Measurements from ENCODE around the gene FLNA. TPM values are rescaled to one million over a fixed set of nuclear protein-coding genes. Genes with fewer than 3 reads are reported as not detected.
A peak's percentile ranks its signal among the peaks of the same experiment; 100 is the strongest.
"Not testable (repeated sequence)": the region's sequence is repeated elsewhere in the genome, so short reads cannot be mapped to it uniquely, and the experiment has no call there.

Gene FLNA
- polyA plus RNA-seq, 4 donors: 393 to 586 (median 423) TPM

DNA sequence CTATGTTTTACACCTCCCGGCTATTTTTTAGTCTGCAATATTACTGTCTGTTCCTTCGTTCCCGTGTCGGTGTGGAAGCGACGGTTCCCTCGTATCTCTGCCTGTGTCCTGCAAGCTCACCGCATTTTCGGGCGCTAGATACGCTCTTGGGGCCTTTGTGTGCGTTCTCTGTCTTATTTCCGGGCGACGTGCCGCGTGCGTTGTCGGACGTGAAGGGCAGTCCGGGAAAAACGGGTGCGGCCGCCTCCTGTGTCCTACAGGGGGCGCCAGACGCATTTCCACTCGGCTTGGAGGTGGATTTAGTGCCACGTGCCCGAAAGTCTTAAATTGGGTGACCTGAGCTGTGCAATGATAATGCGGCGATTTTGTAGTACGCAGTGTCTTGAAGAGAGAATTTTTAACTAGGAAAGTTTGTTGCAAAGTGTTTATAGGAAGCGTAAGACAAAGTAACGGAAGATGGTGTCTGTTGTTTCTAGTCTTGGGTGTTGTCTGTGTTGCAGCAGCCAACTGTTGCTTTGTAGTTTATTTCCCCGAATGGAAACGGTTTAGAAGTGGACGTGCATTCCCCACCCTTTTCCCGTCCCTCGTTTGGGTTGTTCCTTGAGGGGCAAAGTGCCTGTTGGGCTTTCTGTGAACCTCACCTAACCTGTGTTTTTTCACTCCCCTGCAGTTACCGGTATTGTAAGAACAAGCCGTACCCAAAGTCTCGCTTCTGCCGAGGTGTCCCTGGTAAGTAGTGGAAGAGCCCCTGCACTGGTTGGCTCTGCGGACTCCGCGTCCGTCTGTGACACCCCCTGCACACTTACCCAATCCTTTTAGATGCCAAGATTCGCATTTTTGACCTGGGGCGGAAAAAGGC, 24.5 kb upstream of the FLNA start:
- no peak for DNase-seq (ENCODE audit: low read depth in 4 of 4, low spot score in 3 of 4)

DNA sequence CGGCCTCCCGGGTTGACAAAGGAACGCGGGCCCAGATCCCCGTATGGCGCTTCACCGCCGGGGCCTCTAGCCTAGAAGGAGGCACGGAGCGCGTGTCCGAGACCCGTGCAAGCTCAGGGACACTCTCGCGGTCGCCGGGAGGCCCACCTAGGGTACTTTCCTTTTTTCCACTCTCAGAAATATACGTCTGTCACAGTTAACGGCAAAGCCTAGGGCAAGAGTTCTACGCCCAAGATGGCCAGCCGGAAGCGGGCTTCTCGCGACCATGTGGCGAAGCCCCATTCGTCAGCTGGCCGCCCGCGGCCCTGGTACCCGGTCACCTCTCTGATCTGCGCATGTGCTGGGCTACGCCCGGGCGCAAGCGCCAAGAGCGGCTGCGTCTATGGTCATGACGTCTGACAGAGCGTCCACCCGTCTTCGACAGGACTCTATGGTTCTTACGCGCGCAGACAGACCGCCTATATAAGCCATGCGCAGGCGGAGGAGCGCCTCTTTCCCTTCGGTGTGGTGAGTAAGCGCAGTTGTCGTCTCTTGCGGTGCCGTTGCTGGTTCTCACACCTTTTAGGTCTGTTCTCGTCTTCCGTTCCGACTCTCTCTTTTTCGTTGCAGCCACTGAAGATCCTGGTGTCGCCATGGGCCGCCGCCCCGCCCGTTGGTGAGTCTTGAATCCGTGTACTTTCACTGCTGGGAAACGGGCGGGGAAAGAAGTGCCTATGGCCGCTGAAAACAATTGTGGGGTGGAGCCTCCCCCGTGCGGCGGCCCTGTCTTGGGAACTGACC, 23.6 kb upstream of the FLNA start, which contains the start of gene RPL10:
Gene RPL10 (plus strand): TSS at position 490 of the 780 bp plus-strand sequence. CDS start 143 bp downstream, at position 633.
- peak in 3 of 4 donors; percentile 82 to 83 (median 83) for DNase-seq (ENCODE audit: low read depth in 4 of 4, low spot score in 3 of 4)

DNA sequence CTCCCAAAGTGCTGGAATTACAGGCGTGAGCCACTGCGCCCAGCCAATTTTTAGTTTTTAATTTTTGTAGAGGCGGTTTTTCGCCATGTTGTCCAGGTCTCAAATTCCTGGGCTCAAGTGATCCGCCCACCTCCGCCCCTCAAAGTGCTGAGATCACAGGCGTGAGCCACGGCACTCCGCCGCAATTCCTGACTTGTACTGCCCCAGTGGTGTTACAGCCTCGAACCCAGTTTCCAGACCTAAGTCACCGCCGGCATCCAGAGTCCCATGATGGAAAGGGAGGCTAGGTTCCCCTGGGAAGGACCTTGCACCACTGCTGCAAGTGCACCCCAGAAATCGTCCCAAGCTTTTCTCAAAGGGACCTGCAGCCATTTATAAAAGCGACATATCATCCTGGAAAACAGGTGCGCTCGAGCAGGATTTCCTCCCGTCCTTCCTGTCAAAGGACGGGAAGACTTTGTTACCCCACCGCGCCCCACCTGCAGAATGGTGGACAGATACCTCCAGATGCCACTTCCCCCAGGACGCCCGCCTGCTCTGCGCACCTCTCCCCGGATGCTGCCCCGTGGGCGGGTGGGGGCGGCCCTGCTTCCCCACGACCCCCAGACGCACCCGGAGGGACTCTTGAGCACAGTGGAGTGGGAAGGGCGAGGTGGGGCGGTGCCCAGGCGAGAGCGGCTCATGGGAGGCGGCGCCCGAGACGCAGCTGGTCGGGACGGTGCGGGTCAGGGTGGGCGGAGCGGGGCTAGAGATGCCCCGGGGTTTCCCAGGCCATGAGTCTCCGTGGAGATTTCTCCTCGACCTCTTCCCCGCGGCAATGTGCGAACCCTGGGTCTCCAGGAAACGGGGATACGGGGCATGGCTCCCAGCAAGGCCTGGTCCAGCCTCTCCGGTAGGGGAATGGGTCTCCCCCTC, 22.8 kb upstream of the FLNA start:
- DNase-seq (ENCODE audit: low read depth in 4 of 4, low spot score in 3 of 4): no peak

DNA sequence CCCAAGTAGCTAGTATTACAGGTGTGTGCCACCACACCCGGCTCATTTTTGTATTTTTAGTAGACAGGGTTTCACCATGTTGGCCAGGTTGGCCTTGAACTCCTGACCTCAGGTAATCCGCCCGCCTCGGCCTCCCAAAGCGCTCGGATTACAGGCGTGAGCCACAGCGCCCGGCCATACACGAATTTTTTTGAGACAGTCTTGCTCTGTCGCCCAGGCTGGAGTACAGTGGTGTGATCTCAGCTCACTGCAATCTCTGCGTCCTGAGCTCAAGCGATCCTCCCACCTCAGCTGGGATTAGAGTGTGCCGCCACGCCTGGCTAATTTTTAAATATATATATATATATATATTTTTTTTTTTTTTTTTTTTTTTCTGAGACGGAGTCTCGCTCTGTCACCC, 21.9 kb upstream of the FLNA start:
- not testable (repeated sequence) for DNase-seq (ENCODE audit: low read depth in 4 of 4, low spot score in 3 of 4)

DNA sequence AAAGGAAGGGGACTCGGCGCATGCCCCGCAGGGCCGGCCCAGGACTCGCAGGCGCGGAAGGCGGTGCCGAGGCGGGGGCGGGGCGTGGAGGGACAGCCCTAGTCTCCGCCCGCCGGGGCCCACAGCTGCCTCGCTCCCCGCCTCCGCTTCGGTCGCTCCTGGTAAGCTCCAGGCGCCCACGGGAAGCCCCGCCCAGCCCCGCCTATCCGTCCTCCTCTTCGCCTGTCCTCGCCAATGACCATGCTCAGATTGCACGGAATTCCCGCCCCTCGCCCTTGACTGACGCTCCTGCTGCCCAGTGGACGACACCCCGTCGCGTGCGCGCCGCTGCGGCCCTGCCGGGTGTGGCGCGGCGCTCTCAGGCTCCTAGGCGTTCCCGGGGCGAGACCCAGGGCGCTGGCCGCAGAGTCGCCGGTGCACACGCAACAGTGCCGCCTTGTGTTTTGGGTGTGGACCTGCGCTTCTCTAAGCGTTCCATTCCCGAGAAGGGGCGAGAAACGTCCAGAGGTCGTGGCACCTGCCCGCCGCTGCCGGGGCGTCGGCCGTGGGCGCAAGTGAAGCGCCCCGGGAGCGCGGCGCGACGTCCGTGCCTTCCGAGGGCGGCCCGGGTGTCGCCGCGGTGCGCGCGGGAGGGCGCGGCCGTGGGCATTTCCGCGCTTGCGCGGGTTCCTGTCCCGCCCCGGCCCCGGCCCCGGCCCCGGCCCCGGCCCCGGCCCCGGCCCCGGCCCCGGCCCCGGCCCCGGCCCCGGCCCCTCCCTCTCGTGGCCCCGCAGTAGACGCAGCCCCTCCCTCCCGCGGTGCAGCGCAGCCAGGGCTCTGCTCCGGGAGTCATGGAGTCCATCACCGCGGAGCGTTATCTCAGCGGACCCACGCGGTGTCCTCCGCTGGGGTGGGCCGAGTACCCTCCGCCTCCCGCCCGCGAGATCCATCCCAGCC, 15.6 kb upstream of the FLNA start:
- not testable (repeated sequence) for DNase-seq (ENCODE audit: low read depth in 4 of 4, low spot score in 3 of 4)

DNA sequence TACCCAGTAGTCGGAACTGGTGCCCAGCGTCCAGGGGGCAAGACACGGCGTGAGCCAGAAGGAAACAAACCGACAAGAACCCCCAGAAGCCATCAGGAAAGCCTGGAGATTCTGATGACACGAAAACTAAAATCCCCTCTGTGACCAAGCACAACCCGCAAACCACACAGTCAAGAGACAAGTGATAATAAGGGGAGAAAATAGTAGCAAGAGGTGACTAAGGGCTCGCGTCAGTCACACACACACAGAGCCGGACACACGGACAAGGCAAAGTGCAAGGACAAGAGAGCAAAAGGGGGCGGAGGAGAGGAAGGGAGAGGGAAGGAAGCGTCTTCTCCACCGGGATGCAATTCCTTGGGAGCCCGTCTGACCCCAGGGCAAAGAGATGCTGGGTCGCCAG, 14.2 kb upstream of the FLNA start:
- not testable (repeated sequence) for DNase-seq (ENCODE audit: low read depth in 4 of 4, low spot score in 3 of 4)

- DNase-seq (ENCODE audit: low read depth in 4 of 4, low spot score in 3 of 4): not testable (repeated sequence)
These were observed 13.7 kb upstream of the FLNA start for GRCh38 chrX:154388094-154388493.

- DNase-seq (ENCODE audit: low read depth in 4 of 4, low spot score in 3 of 4): no peak
These were observed 10.0 kb upstream of the FLNA start for GRCh38 chrX:154384284-154384892.

DNA sequence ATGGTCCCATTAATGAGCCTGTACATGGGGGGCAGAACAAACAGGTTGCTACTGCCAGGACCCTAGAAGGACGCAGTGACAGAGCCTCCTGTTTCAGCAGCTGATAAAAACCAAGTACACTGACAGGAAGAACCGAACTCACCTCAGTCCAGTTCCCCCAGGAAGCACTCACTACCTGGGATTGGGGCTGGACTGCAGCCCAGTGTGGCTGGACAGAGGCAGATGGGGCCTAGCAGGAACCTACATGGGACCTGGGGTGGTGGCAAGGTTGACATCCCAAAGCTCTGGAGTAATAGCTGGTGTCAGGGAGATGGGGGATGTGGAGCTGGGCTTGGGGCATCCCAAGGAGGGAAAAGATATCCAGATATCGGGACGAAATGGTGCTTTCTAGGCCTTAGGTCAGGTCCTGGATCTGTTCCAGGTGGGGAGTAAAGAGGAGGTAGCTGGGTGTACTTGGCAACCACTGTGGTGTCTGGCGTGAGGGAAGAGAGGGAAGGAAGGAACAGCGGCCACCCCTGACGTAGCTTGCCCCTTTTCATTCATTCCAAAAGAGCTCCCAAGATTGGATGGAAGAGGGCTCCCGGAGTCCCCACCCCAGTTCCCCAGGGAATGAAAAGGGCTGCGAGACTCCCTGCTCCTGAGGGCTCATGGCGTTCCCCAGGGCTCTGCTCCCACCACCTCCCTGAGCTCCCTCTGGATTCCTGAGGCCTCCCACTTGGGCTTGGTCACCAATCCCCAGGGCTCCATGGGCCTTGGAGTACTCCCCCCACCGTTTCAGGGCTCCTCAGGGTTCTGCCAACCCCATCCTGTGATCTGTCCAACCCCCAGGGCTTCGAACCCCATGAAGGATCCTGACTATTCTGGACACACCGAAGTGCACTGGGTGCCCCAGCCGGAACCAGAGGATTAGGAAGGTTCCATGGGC, 9.2 kb upstream of the FLNA start:
- no peak for DNase-seq (ENCODE audit: low read depth in 4 of 4, low spot score in 3 of 4)

- no peak for DNase-seq (ENCODE audit: low read depth in 4 of 4, low spot score in 3 of 4)
These were observed 8.1 kb upstream of the FLNA start for GRCh38 chrX:154382483-154383069.

DNA sequence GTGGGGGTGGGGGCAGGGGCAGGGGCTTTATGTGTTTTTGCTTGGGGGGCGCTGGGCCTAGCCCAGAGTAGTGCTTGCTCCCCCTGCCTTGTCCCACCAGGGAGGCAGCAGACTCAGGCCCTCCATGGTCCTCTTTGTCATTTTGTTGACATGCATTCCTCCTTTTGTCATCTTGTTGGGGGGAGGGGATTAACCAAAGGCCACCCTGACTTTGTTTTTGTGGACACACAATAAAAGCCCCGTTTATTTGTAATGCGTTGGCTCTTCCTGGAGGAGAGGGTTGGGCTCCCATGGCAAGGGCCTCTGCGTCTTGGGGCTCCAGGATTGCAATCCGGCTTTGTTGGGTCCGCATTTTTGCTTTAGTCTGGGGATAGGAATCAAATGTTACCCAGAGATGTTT, 6.8 kb upstream of the FLNA start:
- no peak for DNase-seq (ENCODE audit: low read depth in 4 of 4, low spot score in 3 of 4)

DNA sequence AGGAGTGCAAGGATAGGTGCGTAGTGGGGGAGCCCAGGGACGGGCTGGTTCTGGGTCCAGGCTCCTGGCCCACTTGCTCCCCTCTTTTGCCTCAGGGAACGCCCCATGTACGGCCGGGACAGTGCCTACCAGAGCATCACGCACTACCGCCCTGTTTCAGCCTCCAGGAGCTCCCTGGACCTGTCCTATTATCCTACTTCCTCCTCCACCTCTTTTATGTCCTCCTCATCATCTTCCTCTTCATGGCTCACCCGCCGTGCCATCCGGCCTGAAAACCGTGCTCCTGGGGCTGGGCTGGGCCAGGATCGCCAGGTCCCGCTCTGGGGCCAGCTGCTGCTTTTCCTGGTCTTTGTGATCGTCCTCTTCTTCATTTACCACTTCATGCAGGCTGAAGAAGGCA, 6.4 kb upstream of the FLNA start:
- DNase-seq (ENCODE audit: low read depth in 4 of 4, low spot score in 3 of 4): no peak

GRCh38 chrX:154380153-154380552, 5.7 kb upstream of the FLNA start:
- no peak for DNase-seq (ENCODE audit: low read depth in 4 of 4, low spot score in 3 of 4)

DNA sequence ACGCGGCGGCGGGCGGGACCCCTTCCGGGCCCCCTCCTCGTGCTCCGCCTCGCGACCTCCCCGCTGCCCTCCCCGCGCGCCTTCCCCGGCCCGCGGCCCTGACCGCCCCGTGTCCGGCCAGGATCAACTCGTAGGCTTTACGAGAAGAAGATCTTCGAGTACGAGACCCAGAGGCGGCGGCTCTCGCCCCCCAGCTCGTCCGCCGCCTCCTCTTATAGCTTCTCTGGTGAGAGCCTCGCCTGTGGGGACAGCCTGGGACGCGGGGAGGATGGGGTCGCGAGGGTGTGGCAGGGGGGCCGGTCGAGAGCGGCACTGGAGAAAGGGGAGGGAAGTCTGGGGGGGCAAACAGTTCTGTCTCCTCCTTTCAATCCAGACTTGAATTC, 5.1 kb upstream of the FLNA start:
- no peak for DNase-seq (ENCODE audit: low read depth in 4 of 4, low spot score in 3 of 4)

DNA sequence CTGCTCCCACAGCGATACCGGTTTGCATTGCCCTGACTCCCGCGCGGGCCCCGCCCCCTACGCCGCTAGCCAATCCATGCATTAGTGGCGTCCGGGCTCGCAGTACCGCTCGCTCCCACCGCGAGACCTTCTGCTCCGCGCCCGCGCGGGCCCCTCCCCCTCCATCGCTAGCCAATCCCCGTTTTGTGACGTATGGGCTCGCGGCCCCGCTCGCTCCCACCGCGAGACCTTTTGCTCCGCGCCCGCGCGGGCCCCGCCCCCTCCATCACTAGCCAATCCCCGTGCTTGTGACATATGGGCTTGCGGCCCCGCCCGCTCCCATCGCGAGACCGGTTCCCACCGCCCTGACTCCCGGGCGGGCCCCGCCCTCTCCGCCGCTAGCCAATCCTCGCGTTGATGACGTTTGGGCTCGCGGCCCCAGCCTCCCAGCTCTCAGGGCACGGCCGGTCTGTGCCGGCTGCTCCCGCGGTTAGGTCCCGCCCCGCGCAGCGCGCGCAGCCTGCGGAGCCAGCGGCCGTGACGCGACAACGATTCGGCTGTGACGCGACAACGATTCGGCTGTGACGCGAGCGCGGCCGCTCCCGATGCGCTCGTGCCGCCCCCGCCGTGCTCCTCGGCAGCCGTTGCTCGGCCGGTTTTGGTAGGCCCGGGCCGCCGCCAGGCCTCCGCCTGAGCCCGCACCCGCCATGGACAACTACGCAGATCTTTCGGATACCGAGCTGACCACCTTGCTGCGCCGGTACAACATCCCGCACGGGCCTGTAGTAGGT, 4.5 kb upstream of the FLNA start, which contains the start of gene EMD:
Gene EMD (plus strand): TSS at position 497 of the 770 bp plus-strand sequence. CDS start 190 bp downstream, at position 687.
- DNase-seq (ENCODE audit: low read depth in 4 of 4, low spot score in 3 of 4): peak; percentile 87 to 90 (median 88)

DNA sequence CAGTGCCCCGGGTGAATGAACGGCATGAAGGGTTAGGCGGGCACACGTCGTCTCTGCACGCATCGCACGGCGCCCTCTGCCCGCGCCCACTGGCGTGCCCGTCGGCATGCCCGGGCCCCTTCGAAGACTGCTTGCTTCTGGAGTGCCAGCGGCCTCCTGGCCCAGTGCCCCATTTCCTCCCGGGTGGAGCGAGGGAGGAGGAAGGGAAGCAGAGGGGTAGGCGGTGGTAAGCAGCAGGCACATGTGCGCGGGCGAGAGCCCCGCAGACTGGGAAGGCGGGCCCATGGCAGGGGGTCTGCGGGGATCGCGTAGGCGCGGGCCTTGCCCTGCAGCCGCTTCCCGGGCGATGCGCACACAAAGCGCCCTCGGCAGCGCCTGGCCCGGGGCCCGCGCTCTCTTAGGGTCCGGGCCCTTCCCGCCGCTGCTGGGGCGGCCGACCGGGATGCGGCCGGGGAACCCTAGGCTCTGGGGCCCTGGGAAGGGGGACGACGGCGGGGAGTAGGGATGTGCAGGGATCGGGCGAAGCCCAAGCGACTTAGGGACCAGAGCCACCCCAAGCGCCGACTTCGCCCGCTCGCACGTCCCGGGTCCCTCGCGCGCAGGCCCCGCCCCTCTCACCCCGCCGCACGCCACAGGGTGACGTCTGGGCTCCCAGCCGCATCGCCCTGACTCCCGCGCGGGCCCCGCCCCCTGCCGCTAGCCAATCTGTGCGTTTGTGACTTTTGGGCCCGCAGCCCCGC, 3.8 kb upstream of the FLNA start:
- DNase-seq (ENCODE audit: low read depth in 4 of 4, low spot score in 3 of 4): no peak
